HCT116 (cell line): Measurements from ENCODE around the gene LPIN1. TPM values are rescaled to one million over a fixed set of nuclear protein-coding genes. Genes with fewer than 3 reads are reported as not detected.

ENCODE experiments used
- ATAC-seq: fragments of 200-7000 bp; cut with Tn5 transposase; 2 replicates; pipeline ENCODE4 v1.9.1; 2020; ENCODE audit warnings: mild to moderate bottlenecking, moderate library complexity
- BruUV-seq: library from RNA; stranded (reverse); fragments of 400-500 nt; replicated peaks from 2 replicates; lab custom pipeline; 2021; lab: Mats Ljungman, UMichigan
- CTCF ChIA-PET: fragments of 300-600 bp; sonication (Branson Sonifier 250); formaldehyde crosslinking; loops from one replicate; lab custom pipeline; 2021; ENCODE audit warnings: antibody characterized with exemption; lab: Charles Lee
- POLR2A ChIA-PET: fragments of 300-600, 350-600 bp; sonication (Branson Sonifier 250); formaldehyde crosslinking; loops from one replicate; lab custom pipeline; 2021; ENCODE audit warnings: antibody characterized with exemption; lab: Charles Lee
- RAD21 ChIA-PET, 2 experiments: fragments of 300-600 bp; sonication (Branson Sonifier 250); formaldehyde crosslinking; loops; one replicate each; lab custom pipeline; 2023; ENCODE audit warnings: low total read pairs in 2 of 2; ENCODE audit not compliant: uncharacterized antibody in 2 of 2, unreplicated experiment in 2 of 2, low non-redundant PET in 1 of 2; lab: Charles Lee
- DNase-seq: peaks from one replicate; pipeline ENCODE4 v3.0.0-alpha.2; 2010; ENCODE audit warnings: low read depth, low spot score
- H2AFZ ChIP-seq: fragments of 200-600 bp; shearing (Covaris generic), sonication (generic); 2 replicates; pipeline ENCODE4 v1.6.1; 2017; ENCODE audit warnings: low read depth, mixed run types, mixed read lengths, antibody characterized with exemption, low read length; ENCODE audit not compliant: poor library complexity, severe bottlenecking
- H3K27ac ChIP-seq: 2 replicates; pipeline ENCODE4 v1.5.1; 2012; ENCODE audit warnings: low read depth, low read length
- H3K27me3 ChIP-seq: fragments of 200-600 bp; sonication (generic); 2 replicates; pipeline ENCODE4 v1.6.1; 2016; ENCODE audit warnings: mixed run types, low read length, mixed read lengths; ENCODE audit not compliant: insufficient read depth
- H3K36me3 ChIP-seq, 2 experiments: fragments of 200-500 bp in 1 of 2; fragments of 200-600 bp in 1 of 2; sonication (Bioruptor generic) in 1 of 2; sonication (generic) in 1 of 2; 2 replicates each; pipeline versions ENCODE4 v1.5.1 to v1.6.1; 2014 to 2016; ENCODE audit warnings: low read length in 2 of 2, inconsistent platforms in 1 of 2, mixed read lengths in 1 of 2, mixed run types in 1 of 2; ENCODE audit not compliant: insufficient read depth in 2 of 2, control insufficient read depth in 1 of 2
- H3K4me1 ChIP-seq, 2 experiments: fragments of 200-600 bp in 1 of 2; sonication (generic) in 1 of 2; 2 replicates each; pipeline versions ENCODE4 v1.5.1 to v1.6.1; 2012 to 2017; ENCODE audit warnings: low read length in 2 of 2, inconsistent platforms in 1 of 2, mild to moderate bottlenecking in 1 of 2, mixed read lengths in 1 of 2, mixed run types in 1 of 2, moderate library complexity in 1 of 2; ENCODE audit not compliant: insufficient read depth in 2 of 2, control insufficient read depth in 1 of 2
- H3K4me2 ChIP-seq: fragments of 200-600 bp; sonication (generic); 2 replicates; pipeline ENCODE4 v1.6.1; 2017; ENCODE audit warnings: mixed run types, low read length, mixed read lengths
- H3K4me3 ChIP-seq, 2 experiments: fragments of 200-600 bp in 1 of 2; sonication (generic) in 1 of 2; replicated peaks in 1 of 2; 2 replicates each; pipeline ENCODE4 v1.5.1; 2011 to 2016; ENCODE audit warnings: low read length in 2 of 2, control low read depth in 1 of 2, low read depth in 1 of 2, mild to moderate bottlenecking in 1 of 2, mixed read lengths in 1 of 2, mixed run types in 1 of 2
- H3K79me2 ChIP-seq: fragments of 200-600 bp; sonication (generic); 2 replicates; pipeline ENCODE4 v1.6.1; 2017; ENCODE audit warnings: mild to moderate bottlenecking, mixed run types, low read length, moderate library complexity, mixed read lengths; ENCODE audit not compliant: insufficient read depth
- H3K9ac ChIP-seq: fragments of 200-600 bp; sonication (generic); 2 replicates; pipeline ENCODE4 v1.6.1; 2016; ENCODE audit warnings: low read length, mixed read lengths
- H3K9me2 ChIP-seq: fragments of 200-600 bp; sonication (generic), shearing (Covaris generic); 2 replicates; pipeline ENCODE4 v1.6.1; 2017; ENCODE audit warnings: mixed run types, mild to moderate bottlenecking, moderate library complexity; ENCODE audit not compliant: insufficient read depth
- H3K9me3 ChIP-seq, 2 experiments: fragments of 200-500 bp in 1 of 2; fragments of 200-600 bp in 1 of 2; sonication (Bioruptor generic) in 1 of 2; sonication (generic) in 1 of 2; 2 replicates each; pipeline ENCODE4 v1.6.1; 2014 to 2017; ENCODE audit warnings: low read length in 2 of 2, mixed read lengths in 2 of 2, inconsistent platforms in 1 of 2, low read depth in 1 of 2, mild to moderate bottlenecking in 1 of 2, mixed run types in 1 of 2, moderate library complexity in 1 of 2; ENCODE audit not compliant: control insufficient read depth in 1 of 2, insufficient read depth in 1 of 2
- H4K20me1 ChIP-seq: fragments of 200-600 bp; sonication (generic), shearing (Covaris generic); 2 replicates; pipeline ENCODE4 v1.6.1; 2017; ENCODE audit warnings: mixed run types, mild to moderate bottlenecking, moderate library complexity; ENCODE audit not compliant: insufficient read depth
- CBX3 ChIP-seq: IDR thresholded peaks from 2 replicates; pipeline ENCODE4 v1.6.1; 2012; ENCODE audit warnings: low read depth
- CEBPB ChIP-seq: IDR thresholded peaks from 2 replicates; pipeline ENCODE4 v1.6.1; 2012; ENCODE audit warnings: low read depth
- CTCF ChIP-seq, 3 experiments: fragments of 200-600 bp in 1 of 3; sonication (generic) in 1 of 3; IDR thresholded peaks in 2 of 3; conservative IDR thresholded peaks in 1 of 3; 2 replicates each; pipeline ENCODE4 v1.5.1; 2012 to 2017; ENCODE audit warnings: low read depth in 2 of 3, low read length in 2 of 3, antibody characterized with exemption in 1 of 3, borderline replicate concordance in 1 of 3, control low read depth in 1 of 3, mild to moderate bottlenecking in 1 of 3, mixed read lengths in 1 of 3, mixed run types in 1 of 3, moderate library complexity in 1 of 3; ENCODE audit not compliant: insufficient read depth in 1 of 3
- EGR1 ChIP-seq: IDR thresholded peaks from 2 replicates; pipeline ENCODE4 v1.6.1; 2012; ENCODE audit warnings: low read depth
- ELF1 ChIP-seq: IDR thresholded peaks from 2 replicates; pipeline ENCODE4 v1.6.1; 2012; ENCODE audit warnings: low read depth, borderline replicate concordance
- EZH2 ChIP-seq: fragments of 200-600 bp; sonication (generic); IDR thresholded peaks from 2 replicates; pipeline ENCODE4 v1.6.1; 2017; ENCODE audit warnings: antibody characterized with exemption, mixed run types
- EZH2phosphoT487 ChIP-seq: fragments of 200-600 bp; IDR thresholded peaks from 2 replicates; pipeline ENCODE4 v1.6.1; 2018; ENCODE audit warnings: antibody characterized with exemption, borderline replicate concordance
- MAX ChIP-seq: IDR thresholded peaks from 2 replicates; pipeline ENCODE4 v1.6.1; 2012
- POLR2A ChIP-seq: IDR thresholded peaks from 2 replicates; pipeline ENCODE4 v1.7.0; 2011; ENCODE audit warnings: borderline replicate concordance; ENCODE audit not compliant: insufficient read depth, insufficient read length; ENCODE audit errors: extremely low read depth
- POLR2AphosphoS5 ChIP-seq: IDR thresholded peaks from 2 replicates; pipeline ENCODE4 v1.6.1; 2011; ENCODE audit warnings: mild to moderate bottlenecking, low read depth, low read length, moderate library complexity
- RAD21 ChIP-seq: IDR thresholded peaks from 2 replicates; pipeline ENCODE4 v1.6.1; 2012; ENCODE audit warnings: low read depth, mild to moderate bottlenecking
- REST ChIP-seq: IDR thresholded peaks from 2 replicates; pipeline ENCODE4 v1.6.1; 2012; ENCODE audit warnings: low read depth
- SIN3A ChIP-seq: IDR thresholded peaks from 2 replicates; pipeline ENCODE4 v1.6.1; 2012; ENCODE audit warnings: low read depth
- SP1 ChIP-seq: IDR thresholded peaks from 2 replicates; pipeline ENCODE4 v1.6.1; 2012; ENCODE audit warnings: low read depth
- SRF ChIP-seq: IDR thresholded peaks from 2 replicates; pipeline ENCODE4 v1.6.1; 2012; ENCODE audit warnings: low read depth
- YY1 ChIP-seq: IDR thresholded peaks from 2 replicates; pipeline ENCODE4 v1.6.1; 2011; ENCODE audit warnings: low read length, low read depth, moderate library complexity, mild to moderate bottlenecking; ENCODE audit not compliant: insufficient replicate concordance; ENCODE audit errors: extremely low read depth
- ZBTB33 ChIP-seq: IDR thresholded peaks from 2 replicates; pipeline ENCODE4 v1.6.1; 2011; ENCODE audit warnings: mild to moderate bottlenecking, low read length, moderate library complexity; ENCODE audit not compliant: insufficient replicate concordance; ENCODE audit errors: extremely low read depth
- ZFX ChIP-seq: fragments of 450-650 bp; IDR thresholded peaks from 2 replicates; pipeline ENCODE4 v1.6.1; 2017
- ZNF274 ChIP-seq: fragments of 200-500 bp; sonication (Bioruptor generic); IDR thresholded peaks from 2 replicates; pipeline ENCODE4 v1.6.1; 2014; ENCODE audit warnings: mild to moderate bottlenecking, low read depth, low read length, inconsistent platforms
- intact Hi-C: fragments of 100-400 bp; cut with micrococcal nuclease; formaldehyde crosslinking; loops from 2 replicates; pipeline ENCODE4 v1.10.0; 2022
- total RNA-seq: library from RNA; stranded (reverse); gene quantifications from one replicate; pipeline ENCODE4 v1.2.1, GENCODE V29; 2021; ENCODE audit not compliant: unreplicated experiment

Gene LPIN1
- total RNA-seq, 1 experiment from 2014 or later, result 16.7 TPM

- Histone ChIP-seq H3K79me2 (no peaks in the 10 kb centered on the region), H3K27ac (no peak overlapping the region), H3K36me3 (no peaks in the 10 kb centered on the region), H3K9me2 (no peaks in the 10 kb centered on the region), H3K4me3 (no peak overlapping the region), H3K27me3 (peaks cover 16% of the 10 kb centered on the region), H3K9me3 (no peaks in the 10 kb centered on the region), H3K9ac (no peak overlapping the region), H3K4me2 (no peak overlapping the region), H4K20me1 (no peaks in the 10 kb centered on the region), H2AFZ (no peak overlapping the region), H3K4me1 (peaks cover 0 to 8% of the 10 kb centered on the region in 2 experiments; a peak in 1 of 4 replicates)
- RAD21 ChIA-PET, result no interaction called here
- intact Hi-C loops, result no loop called here
- BruUV-seq, result no TSS peak
- POLR2A ChIA-PET, result no interaction called here
- no peak for TF ChIP-seq CEBPB
- no peak for TF ChIP-seq ZFX
- no peak for TF ChIP-seq SIN3A
- no peak for TF ChIP-seq RAD21
- no peak for TF ChIP-seq SRF
- no peak for TF ChIP-seq CBX3
- TF ChIP-seq EZH2phosphoT487, result no peak
- TF ChIP-seq YY1, result no peak
- no peak for TF ChIP-seq SP1
- TF ChIP-seq CTCF (IDR thresholded peaks at IDR 0.05 in 2 of 3, conservative IDR thresholded peaks at IDR 0.05 in 1 of 3; ENCODE audit: borderline replicate concordance in 1 of 3, insufficient read depth in 1 of 3, low read depth in 2 of 3, low read length in 2 of 3), result no peak
- TF ChIP-seq ZBTB33, result no peak
- no peak for TF ChIP-seq POLR2AphosphoS5
- TF ChIP-seq EGR1, result no peak
- no peak for TF ChIP-seq POLR2A
- TF ChIP-seq ELF1, result no peak
- no peak for TF ChIP-seq EZH2
- no peak for TF ChIP-seq REST
- no peak for TF ChIP-seq ZNF274
- no peak for TF ChIP-seq MAX
- CTCF ChIA-PET, result no interaction called here
- DNase-seq, result no peak
- ATAC-seq, result no peak
These were observed 32.6 kb upstream of the LPIN1 start for GRCh38 chr2:11713815-11714214.
